Neural cell (in vitro differentiated cells): ENCODE data around the gene RANBP3. TPM values are rescaled to one million over a fixed set of nuclear protein-coding genes. Genes with fewer than 3 reads are reported as not detected.

Experiments
- H2AFZ ChIP-seq: fragments of 200-600, 300-800 bp; sonication (generic), shearing (Covaris generic); 2 replicates; pipeline ENCODE4 v1.6.0; 2014; ENCODE audit warnings: low read depth, mild to moderate bottlenecking, antibody characterized with exemption, low read length, moderate library complexity
- H3F3A ChIP-seq: fragments of 200-600 bp; shearing (Covaris generic); 2 replicates; pipeline ENCODE4 v1.6.1; 2016; ENCODE audit warnings: mild to moderate bottlenecking, moderate library complexity, mixed read lengths, antibody characterized with exemption, low read length; ENCODE audit not compliant: insufficient read depth, poor library complexity, severe bottlenecking
- H3K27ac ChIP-seq: fragments of 200-600, 300-800 bp; sonication (generic), shearing (Covaris generic); 2 replicates; pipeline ENCODE4 v1.5.1; 2014; ENCODE audit warnings: mild to moderate bottlenecking, low read length, moderate library complexity
- H3K27me3 ChIP-seq: fragments of 300-800, 200-600 bp; sonication (generic), shearing (Covaris generic); 2 replicates; pipeline ENCODE4 v1.6.0; 2014; ENCODE audit warnings: mild to moderate bottlenecking, low read depth, low read length, moderate library complexity; ENCODE audit not compliant: insufficient read depth
- H3K36me3 ChIP-seq: fragments of 300-800, 200-600 bp; sonication (generic), shearing (Covaris generic); 2 replicates; pipeline ENCODE4 v1.5.1; 2014; ENCODE audit warnings: mild to moderate bottlenecking, antibody characterized with exemption, low read length, moderate library complexity; ENCODE audit not compliant: insufficient read depth
- H3K4me2 ChIP-seq: fragments of 300-800, 200-600 bp; sonication (generic), shearing (Covaris generic); 2 replicates; pipeline ENCODE4 v1.6.0; 2014; ENCODE audit warnings: mild to moderate bottlenecking, low read length
- H3K4me3 ChIP-seq: fragments of 300-800, 200-600 bp; sonication (generic), shearing (Covaris generic); 2 replicates; pipeline ENCODE4 v1.5.1; 2014; ENCODE audit warnings: mild to moderate bottlenecking, low read length, moderate library complexity
- H3K79me2 ChIP-seq: fragments of 200-600 bp; shearing (Covaris generic); replicated peaks from 2 replicates; pipeline ENCODE4 v1.6.0; 2014; ENCODE audit warnings: mild to moderate bottlenecking, low read length, moderate library complexity; ENCODE audit not compliant: insufficient read depth
- H3K9ac ChIP-seq: fragments of 300-800, 200-600 bp; sonication (generic), shearing (Covaris generic); 2 replicates; pipeline ENCODE4 v1.6.1; 2016; ENCODE audit warnings: mild to moderate bottlenecking, low read length, mixed read lengths
- H3K9me2 ChIP-seq: fragments of 200-600 bp; shearing (Covaris generic); 2 replicates; pipeline ENCODE4 v1.6.1; 2016; ENCODE audit warnings: mild to moderate bottlenecking, low read length, mixed read lengths; ENCODE audit not compliant: insufficient read depth
- H3K9me3 ChIP-seq: fragments of 200-600, 300-800 bp; sonication (generic), shearing (Covaris generic); 2 replicates; pipeline ENCODE4 v1.6.1; 2016; ENCODE audit warnings: mild to moderate bottlenecking, mixed run types, low read length, moderate library complexity, mixed read lengths
- H4K20me1 ChIP-seq: fragments of 200-600 bp; shearing (Covaris generic); 2 replicates; pipeline ENCODE4 v1.6.1; 2016; ENCODE audit warnings: mild to moderate bottlenecking, mixed run types; ENCODE audit not compliant: insufficient read depth
- EP300 ChIP-seq: fragments of 450-650 bp; conservative IDR thresholded peaks from 2 replicates; pipeline ENCODE4 v1.6.1; 2014; ENCODE audit warnings: antibody characterized with exemption, mild to moderate bottlenecking, moderate library complexity; ENCODE audit not compliant: poor library complexity, severe bottlenecking
- EZH2 ChIP-seq: fragments of 200-600, 300-800 bp; shearing (Covaris generic), sonication (generic); IDR thresholded peaks from 2 replicates; pipeline ENCODE4 v1.6.1; 2014; ENCODE audit warnings: antibody characterized with exemption, low read length, borderline replicate concordance, mild to moderate bottlenecking; ENCODE audit not compliant: insufficient read depth, poor library complexity, severe bottlenecking
- MXI1 ChIP-seq: fragments of 450-650 bp; conservative IDR thresholded peaks from 2 replicates; pipeline ENCODE4 v1.6.1; 2014; ENCODE audit warnings: antibody characterized with exemption, mild to moderate bottlenecking; ENCODE audit not compliant: poor library complexity, severe bottlenecking
- POLR2AphosphoS5 ChIP-seq: IDR thresholded peaks from 2 replicates; pipeline ENCODE4 v1.6.1; 2012
- RAD21 ChIP-seq: fragments of 450-650 bp; conservative IDR thresholded peaks from 2 replicates; pipeline ENCODE4 v1.6.1; 2014; ENCODE audit warnings: antibody characterized with exemption, mild to moderate bottlenecking, moderate library complexity
- SMC3 ChIP-seq: fragments of 450-650 bp; conservative IDR thresholded peaks from 2 replicates; pipeline ENCODE4 v1.6.1; 2014; ENCODE audit warnings: antibody characterized with exemption, mild to moderate bottlenecking, moderate library complexity; ENCODE audit not compliant: poor library complexity
- TAF1 ChIP-seq: IDR thresholded peaks from 2 replicates; pipeline ENCODE4 v1.6.1; 2012; ENCODE audit warnings: low read depth
- polyA plus RNA-seq: library from polyadenylated mRNA; depleted of rRNA; stranded (reverse); fragments of >200 nt; gene quantifications from 2 replicates; pipeline ENCODE4 v1.2.3, GENCODE V29; 2014
- TF ChIP-seq, protein P1 (sequence below): fragments of 450-650 bp; IDR thresholded peaks from 2 replicates; pipeline ENCODE4 v1.5.1; 2014; ENCODE audit warnings: antibody characterized with exemption, mild to moderate bottlenecking, moderate library complexity; ENCODE audit not compliant: poor library complexity, severe bottlenecking
- TF ChIP-seq, protein P2 (sequence below): IDR thresholded peaks from 2 replicates; pipeline ENCODE4 v1.6.1; 2012; ENCODE audit warnings: borderline replicate concordance

The RANBP3 gene
- polyA plus RNA-seq, 1 donor from 2014 or later = 67.6 TPM

DNA sequence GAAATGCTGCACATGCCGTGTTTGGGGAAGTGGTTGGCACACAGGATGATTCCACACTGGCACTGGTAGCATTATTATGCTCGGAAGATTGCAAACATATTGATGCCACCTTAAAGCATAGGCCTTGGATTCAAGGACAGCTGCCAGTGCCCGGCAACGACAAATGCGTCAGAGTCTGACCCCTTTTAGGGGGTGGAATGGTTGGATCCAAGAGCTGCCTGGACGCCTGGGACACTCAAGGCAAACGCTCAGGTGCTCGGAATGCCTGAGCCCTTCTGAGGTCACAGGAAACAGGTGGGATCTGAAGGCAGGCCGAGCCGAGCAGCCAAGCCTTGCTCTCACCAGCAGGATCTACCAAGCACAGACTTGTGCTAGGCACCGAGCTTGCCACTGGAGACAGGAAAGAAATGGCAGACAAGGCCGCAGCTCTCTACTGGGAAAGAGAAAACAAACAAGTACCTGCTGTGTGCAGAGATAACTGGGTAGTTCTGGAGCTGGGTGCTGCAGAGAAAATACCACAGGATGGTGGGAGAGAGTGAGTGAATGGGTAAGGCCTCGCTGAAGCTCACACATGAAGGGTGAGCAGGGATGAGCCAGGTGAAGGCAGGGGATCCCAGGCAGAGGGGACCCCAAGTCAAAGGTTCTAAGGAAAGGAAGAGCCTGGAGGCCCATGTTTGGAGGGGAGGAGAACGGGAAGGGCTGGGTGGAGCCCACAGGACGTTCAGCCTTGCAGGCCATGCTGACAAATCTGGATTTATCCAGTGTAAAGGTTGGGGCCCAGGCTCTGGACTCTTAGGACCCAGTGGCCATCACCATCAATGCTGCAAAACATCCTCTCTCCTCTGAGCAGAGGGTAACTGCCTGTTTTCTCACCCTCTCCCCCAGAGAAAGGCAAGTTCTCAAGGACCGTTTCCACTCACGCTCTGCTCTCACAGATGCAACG is 9.2 kb downstream of the RANBP3 start:
- Histone ChIP-seq H4K20me1 (peaks cover 13% of the 10 kb centered on the region), H3F3A (no peaks in the 10 kb centered on the region), H3K36me3 (no peaks in the 10 kb centered on the region), H3K9me2 (no peaks in the 10 kb centered on the region), H3K27me3 (no peaks in the 10 kb centered on the region), H3K27ac (no peak overlapping the region), H3K4me3 (no peak overlapping the region), H3K4me2 (no peak overlapping the region), H3K9me3 (no peaks in the 10 kb centered on the region), H3K79me2 (peaks cover 89% of the 10 kb centered on the region), H2AFZ (no peak overlapping the region), H3K9ac (no peak overlapping the region)
- TF ChIP-seq MXI1 (no peak), TAF1 (no peak), EP300 (no peak)
- TF ChIP-seq, protein P1, sequence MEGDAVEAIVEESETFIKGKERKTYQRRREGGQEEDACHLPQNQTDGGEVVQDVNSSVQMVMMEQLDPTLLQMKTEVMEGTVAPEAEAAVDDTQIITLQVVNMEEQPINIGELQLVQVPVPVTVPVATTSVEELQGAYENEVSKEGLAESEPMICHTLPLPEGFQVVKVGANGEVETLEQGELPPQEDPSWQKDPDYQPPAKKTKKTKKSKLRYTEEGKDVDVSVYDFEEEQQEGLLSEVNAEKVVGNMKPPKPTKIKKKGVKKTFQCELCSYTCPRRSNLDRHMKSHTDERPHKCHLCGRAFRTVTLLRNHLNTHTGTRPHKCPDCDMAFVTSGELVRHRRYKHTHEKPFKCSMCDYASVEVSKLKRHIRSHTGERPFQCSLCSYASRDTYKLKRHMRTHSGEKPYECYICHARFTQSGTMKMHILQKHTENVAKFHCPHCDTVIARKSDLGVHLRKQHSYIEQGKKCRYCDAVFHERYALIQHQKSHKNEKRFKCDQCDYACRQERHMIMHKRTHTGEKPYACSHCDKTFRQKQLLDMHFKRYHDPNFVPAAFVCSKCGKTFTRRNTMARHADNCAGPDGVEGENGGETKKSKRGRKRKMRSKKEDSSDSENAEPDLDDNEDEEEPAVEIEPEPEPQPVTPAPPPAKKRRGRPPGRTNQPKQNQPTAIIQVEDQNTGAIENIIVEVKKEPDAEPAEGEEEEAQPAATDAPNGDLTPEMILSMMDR = no peak
- TF ChIP-seq, protein P2, sequence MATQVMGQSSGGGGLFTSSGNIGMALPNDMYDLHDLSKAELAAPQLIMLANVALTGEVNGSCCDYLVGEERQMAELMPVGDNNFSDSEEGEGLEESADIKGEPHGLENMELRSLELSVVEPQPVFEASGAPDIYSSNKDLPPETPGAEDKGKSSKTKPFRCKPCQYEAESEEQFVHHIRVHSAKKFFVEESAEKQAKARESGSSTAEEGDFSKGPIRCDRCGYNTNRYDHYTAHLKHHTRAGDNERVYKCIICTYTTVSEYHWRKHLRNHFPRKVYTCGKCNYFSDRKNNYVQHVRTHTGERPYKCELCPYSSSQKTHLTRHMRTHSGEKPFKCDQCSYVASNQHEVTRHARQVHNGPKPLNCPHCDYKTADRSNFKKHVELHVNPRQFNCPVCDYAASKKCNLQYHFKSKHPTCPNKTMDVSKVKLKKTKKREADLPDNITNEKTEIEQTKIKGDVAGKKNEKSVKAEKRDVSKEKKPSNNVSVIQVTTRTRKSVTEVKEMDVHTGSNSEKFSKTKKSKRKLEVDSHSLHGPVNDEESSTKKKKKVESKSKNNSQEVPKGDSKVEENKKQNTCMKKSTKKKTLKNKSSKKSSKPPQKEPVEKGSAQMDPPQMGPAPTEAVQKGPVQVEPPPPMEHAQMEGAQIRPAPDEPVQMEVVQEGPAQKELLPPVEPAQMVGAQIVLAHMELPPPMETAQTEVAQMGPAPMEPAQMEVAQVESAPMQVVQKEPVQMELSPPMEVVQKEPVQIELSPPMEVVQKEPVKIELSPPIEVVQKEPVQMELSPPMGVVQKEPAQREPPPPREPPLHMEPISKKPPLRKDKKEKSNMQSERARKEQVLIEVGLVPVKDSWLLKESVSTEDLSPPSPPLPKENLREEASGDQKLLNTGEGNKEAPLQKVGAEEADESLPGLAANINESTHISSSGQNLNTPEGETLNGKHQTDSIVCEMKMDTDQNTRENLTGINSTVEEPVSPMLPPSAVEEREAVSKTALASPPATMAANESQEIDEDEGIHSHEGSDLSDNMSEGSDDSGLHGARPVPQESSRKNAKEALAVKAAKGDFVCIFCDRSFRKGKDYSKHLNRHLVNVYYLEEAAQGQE = no peak

GRCh38 chr19:5967994-5968430 is 9.9 kb downstream of the RANBP3 start:
- H3K9me2 ChIP-seq = no peaks in the 10 kb centered on the region
- H3K9ac ChIP-seq = no peak overlapping the region
- H3K27me3 ChIP-seq = no peaks in the 10 kb centered on the region
- no peak overlapping the region for H3K4me3 ChIP-seq
- H4K20me1 ChIP-seq = peaks cover 13% of the 10 kb centered on the region
- H3K36me3 ChIP-seq = no peaks in the 10 kb centered on the region
- no peaks in the 10 kb centered on the region for H3F3A ChIP-seq
- H3K9me3 ChIP-seq = no peaks in the 10 kb centered on the region
- H2AFZ ChIP-seq = no peak overlapping the region
- TF ChIP-seq, protein P2 = no peak
- TF ChIP-seq EP300 (no peak), POLR2AphosphoS5 (no peak), SMC3 (peak; percentile 55), TAF1 (no peak), EZH2 (no peak), MXI1 (no peak), RAD21 (peak; percentile 61)
- TF ChIP-seq, protein P1 = peak; percentile 78
- H3K27ac ChIP-seq = no peak overlapping the region
- H3K4me2 ChIP-seq = no peak overlapping the region
- peaks cover 89% of the 10 kb centered on the region for H3K79me2 ChIP-seq
